HCT116 (cell line): Measurements from ENCODE around the gene MRPL41. TPM values are rescaled to one million over a fixed set of nuclear protein-coding genes. Genes with fewer than 3 reads are reported as not detected.

Source experiments
- ATAC-seq: fragments of 200-7000 bp; cut with Tn5 transposase; 2 replicates; pipeline ENCODE4 v1.9.1; 2020; ENCODE audit warnings: mild to moderate bottlenecking, moderate library complexity
- BruUV-seq: library from RNA; stranded (reverse); fragments of 400-500 nt; replicated peaks from 2 replicates; lab custom pipeline; 2021; lab: Mats Ljungman, UMichigan
- CTCF ChIA-PET: fragments of 300-600 bp; sonication (Branson Sonifier 250); formaldehyde crosslinking; loops from one replicate; lab custom pipeline; 2021; ENCODE audit warnings: antibody characterized with exemption; lab: Charles Lee
- POLR2A ChIA-PET: fragments of 300-600, 350-600 bp; sonication (Branson Sonifier 250); formaldehyde crosslinking; loops from one replicate; lab custom pipeline; 2021; ENCODE audit warnings: antibody characterized with exemption; lab: Charles Lee
- RAD21 ChIA-PET, 2 experiments: fragments of 300-600 bp; sonication (Branson Sonifier 250); formaldehyde crosslinking; loops; one replicate each; lab custom pipeline; 2023; ENCODE audit warnings: low total read pairs in 2 of 2; ENCODE audit not compliant: uncharacterized antibody in 2 of 2, unreplicated experiment in 2 of 2, low non-redundant PET in 1 of 2; lab: Charles Lee
- DNase-seq: peaks from one replicate; pipeline ENCODE4 v3.0.0-alpha.2; 2010; ENCODE audit warnings: low read depth, low spot score
- H2AFZ ChIP-seq: fragments of 200-600 bp; shearing (Covaris generic), sonication (generic); 2 replicates; pipeline ENCODE4 v1.6.1; 2017; ENCODE audit warnings: low read depth, mixed run types, mixed read lengths, antibody characterized with exemption, low read length; ENCODE audit not compliant: poor library complexity, severe bottlenecking
- H3K27ac ChIP-seq: 2 replicates; pipeline ENCODE4 v1.5.1; 2012; ENCODE audit warnings: low read depth, low read length
- H3K27me3 ChIP-seq: fragments of 200-600 bp; sonication (generic); 2 replicates; pipeline ENCODE4 v1.6.1; 2016; ENCODE audit warnings: mixed run types, low read length, mixed read lengths; ENCODE audit not compliant: insufficient read depth
- H3K36me3 ChIP-seq, 2 experiments: fragments of 200-500 bp in 1 of 2; fragments of 200-600 bp in 1 of 2; sonication (Bioruptor generic) in 1 of 2; sonication (generic) in 1 of 2; 2 replicates each; pipeline versions ENCODE4 v1.5.1 to v1.6.1; 2014 to 2016; ENCODE audit warnings: low read length in 2 of 2, inconsistent platforms in 1 of 2, mixed read lengths in 1 of 2, mixed run types in 1 of 2; ENCODE audit not compliant: insufficient read depth in 2 of 2, control insufficient read depth in 1 of 2
- H3K4me1 ChIP-seq, 2 experiments: fragments of 200-600 bp in 1 of 2; sonication (generic) in 1 of 2; 2 replicates each; pipeline versions ENCODE4 v1.5.1 to v1.6.1; 2012 to 2017; ENCODE audit warnings: low read length in 2 of 2, inconsistent platforms in 1 of 2, mild to moderate bottlenecking in 1 of 2, mixed read lengths in 1 of 2, mixed run types in 1 of 2, moderate library complexity in 1 of 2; ENCODE audit not compliant: insufficient read depth in 2 of 2, control insufficient read depth in 1 of 2
- H3K4me2 ChIP-seq: fragments of 200-600 bp; sonication (generic); 2 replicates; pipeline ENCODE4 v1.6.1; 2017; ENCODE audit warnings: mixed run types, low read length, mixed read lengths
- H3K4me3 ChIP-seq, 2 experiments: fragments of 200-600 bp in 1 of 2; sonication (generic) in 1 of 2; replicated peaks in 1 of 2; 2 replicates each; pipeline ENCODE4 v1.5.1; 2011 to 2016; ENCODE audit warnings: low read length in 2 of 2, control low read depth in 1 of 2, low read depth in 1 of 2, mild to moderate bottlenecking in 1 of 2, mixed read lengths in 1 of 2, mixed run types in 1 of 2
- H3K79me2 ChIP-seq: fragments of 200-600 bp; sonication (generic); 2 replicates; pipeline ENCODE4 v1.6.1; 2017; ENCODE audit warnings: mild to moderate bottlenecking, mixed run types, low read length, moderate library complexity, mixed read lengths; ENCODE audit not compliant: insufficient read depth
- H3K9ac ChIP-seq: fragments of 200-600 bp; sonication (generic); 2 replicates; pipeline ENCODE4 v1.6.1; 2016; ENCODE audit warnings: low read length, mixed read lengths
- H3K9me2 ChIP-seq: fragments of 200-600 bp; sonication (generic), shearing (Covaris generic); 2 replicates; pipeline ENCODE4 v1.6.1; 2017; ENCODE audit warnings: mixed run types, mild to moderate bottlenecking, moderate library complexity; ENCODE audit not compliant: insufficient read depth
- H3K9me3 ChIP-seq, 2 experiments: fragments of 200-500 bp in 1 of 2; fragments of 200-600 bp in 1 of 2; sonication (Bioruptor generic) in 1 of 2; sonication (generic) in 1 of 2; 2 replicates each; pipeline ENCODE4 v1.6.1; 2014 to 2017; ENCODE audit warnings: low read length in 2 of 2, mixed read lengths in 2 of 2, inconsistent platforms in 1 of 2, low read depth in 1 of 2, mild to moderate bottlenecking in 1 of 2, mixed run types in 1 of 2, moderate library complexity in 1 of 2; ENCODE audit not compliant: control insufficient read depth in 1 of 2, insufficient read depth in 1 of 2
- H4K20me1 ChIP-seq: fragments of 200-600 bp; sonication (generic), shearing (Covaris generic); 2 replicates; pipeline ENCODE4 v1.6.1; 2017; ENCODE audit warnings: mixed run types, mild to moderate bottlenecking, moderate library complexity; ENCODE audit not compliant: insufficient read depth
- POLR2A ChIP-seq: IDR thresholded peaks from 2 replicates; pipeline ENCODE4 v1.7.0; 2011; ENCODE audit warnings: borderline replicate concordance; ENCODE audit not compliant: insufficient read depth, insufficient read length; ENCODE audit errors: extremely low read depth
- SRF ChIP-seq: IDR thresholded peaks from 2 replicates; pipeline ENCODE4 v1.6.1; 2012; ENCODE audit warnings: low read depth
- ZBTB33 ChIP-seq: IDR thresholded peaks from 2 replicates; pipeline ENCODE4 v1.6.1; 2011; ENCODE audit warnings: mild to moderate bottlenecking, low read length, moderate library complexity; ENCODE audit not compliant: insufficient replicate concordance; ENCODE audit errors: extremely low read depth
- ZFX ChIP-seq: fragments of 450-650 bp; IDR thresholded peaks from 2 replicates; pipeline ENCODE4 v1.6.1; 2017
- intact Hi-C: fragments of 100-400 bp; cut with micrococcal nuclease; formaldehyde crosslinking; loops from 2 replicates; pipeline ENCODE4 v1.10.0; 2022
- total RNA-seq: library from RNA; stranded (reverse); gene quantifications from one replicate; pipeline ENCODE4 v1.2.1, GENCODE V29; 2021; ENCODE audit not compliant: unreplicated experiment

MRPL41 gene
- total RNA-seq, 1 experiment from 2014 or later, result 69.5 TPM

DNA sequence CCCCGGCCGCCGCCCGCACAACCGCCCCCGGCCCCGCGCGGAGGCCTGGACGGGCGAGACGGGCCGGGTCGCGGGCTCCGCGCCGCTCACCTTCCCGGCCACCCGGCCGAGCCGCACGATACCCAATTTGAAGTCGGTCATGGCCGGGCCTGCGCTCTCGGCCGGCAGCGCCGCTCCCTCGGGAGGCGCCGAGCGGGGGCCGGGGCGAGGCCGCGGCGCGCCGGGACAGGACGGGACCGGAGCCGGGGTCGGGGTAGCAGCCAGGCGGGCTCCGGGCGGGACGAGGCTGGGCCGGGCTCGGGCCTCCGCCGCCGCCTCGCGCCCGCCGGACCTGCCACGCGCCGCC lies 38.4 kb downstream of the MRPL41 start:
- ChIA-PET CTCF (interaction anchor here (0.8 to 2.0 kb wide), 3 partner anchors 10 to 83 kb away, joined by 3 to 11 read pairs (median 4); partner anchors contain the start of genes ARRDC1 and DPH7), RAD21 (no interaction called here), POLR2A (interaction anchor here (1.0 to 1.5 kb wide), 3 partner anchors 13 to 503 kb away, joined by 3 to 6 read pairs (median 4); partner anchors contain the start of genes ARRDC1 and MAN1B1)
- Histone ChIP-seq H3K36me3 (peaks cover 27 to 36% of the 10 kb centered on the region in 2 experiments; a peak in 3 of 4 replicates), H3K4me1 (peaks cover 11 to 20% of the 10 kb centered on the region in 2 experiments; a peak in 2 of 4 replicates), H3K27me3 (no peaks in the 10 kb centered on the region), H3K9me2 (no peaks in the 10 kb centered on the region), H3K4me2 (no peak overlapping the region), H3K27ac (peak overlapping the region; percentile 75; the same call in 1 of the 2 replicates), H3K4me3 (peak overlapping the region; percentile 80 to 91; a peak in 3 of 4 replicates), H3K79me2 (peaks cover 47% of the 10 kb centered on the region), H4K20me1 (no peaks in the 10 kb centered on the region), H3K9ac (peak overlapping the region; percentile 94), H2AFZ (no peak overlapping the region), H3K9me3 (no peaks in the 10 kb centered on the region)
- DNase-seq, result no peak
- peak; percentile 28 for ATAC-seq
- intact Hi-C loops, result no loop called here
- TF ChIP-seq ZBTB33 (no peak), POLR2A (no peak), SRF (no peak), ZFX (peak; percentile 88)
- BruUV-seq, result no TSS peak
